ENCODE measurements around the gene ARL5C. TPM values are rescaled to one million over a fixed set of nuclear protein-coding genes. Genes with fewer than 3 reads are reported as not detected.
"Not testable (repeated sequence)": the region's sequence is repeated elsewhere in the genome, so short reads cannot be mapped to it uniquely, and the experiment has no call there.

The ARL5C gene
- total RNA-seq, 2 donors from 2014 or later, result 0.27 TPM; not detected in 1

DNA sequence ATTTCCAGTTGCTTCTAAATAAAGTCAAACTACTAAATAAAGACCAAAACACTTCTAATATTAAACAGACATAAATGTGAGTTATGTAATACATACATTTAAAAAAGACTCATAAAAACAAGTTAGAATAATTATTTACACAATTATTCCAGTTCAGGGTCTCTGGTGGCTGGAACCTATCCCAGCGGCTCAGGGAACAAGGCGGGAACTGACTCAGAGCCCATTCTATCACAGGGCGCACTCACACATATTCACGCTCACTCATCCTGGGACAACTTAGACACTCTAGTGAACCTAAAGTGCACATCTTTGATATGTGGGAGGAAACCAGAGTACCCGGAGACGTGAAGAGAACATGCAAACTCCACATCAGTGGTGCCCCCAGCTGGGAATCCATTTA lies 39.5 kb downstream of the ARL5C start:
- Histone ChIP-seq H3K27me3 (replicated peaks; ENCODE audit: insufficient read depth) (no peaks in the 10 kb centered on the region), H3K9me3 (no peaks in the 10 kb centered on the region), H3K4me1 (ENCODE audit: control insufficient read depth in 1 of 2, low read depth in 2 of 2) (peaks cover 0 to 6% of the 10 kb centered on the region in 2 donors), H3K27ac (no peak overlapping the region), H3K4me3 (no peak overlapping the region), H3K36me3 (no peaks in the 10 kb centered on the region)
- no peak for TF ChIP-seq CTCF (IDR thresholded peaks at IDR 0.05)
- ATAC-seq (ENCODE audit: insufficient number of reproducible peaks, low FRiP score, low read depth), result no peak
- DNase-seq (ENCODE audit: low spot score), result no peak

- no peak overlapping the region for H3K27ac ChIP-seq
- no peaks in the 10 kb centered on the region for H3K36me3 ChIP-seq
- ATAC-seq (ENCODE audit: insufficient number of reproducible peaks, low FRiP score, low read depth), result no peak
- H3K4me1 ChIP-seq (ENCODE audit: control insufficient read depth in 1 of 2, low read depth in 2 of 2), result peaks cover 0 to 6% of the 10 kb centered on the region in 2 donors
- no peak overlapping the region for H3K4me3 ChIP-seq
- H3K9me3 ChIP-seq, result no peaks in the 10 kb centered on the region
- no peaks in the 10 kb centered on the region for H3K27me3 ChIP-seq (replicated peaks; ENCODE audit: insufficient read depth)
- TF ChIP-seq CTCF (IDR thresholded peaks at IDR 0.05), result no peak
- no peak for DNase-seq (ENCODE audit: low spot score)
Observed at GRCh38 chr17:39125143-39125875, 40.7 kb downstream of the ARL5C start.

DNA sequence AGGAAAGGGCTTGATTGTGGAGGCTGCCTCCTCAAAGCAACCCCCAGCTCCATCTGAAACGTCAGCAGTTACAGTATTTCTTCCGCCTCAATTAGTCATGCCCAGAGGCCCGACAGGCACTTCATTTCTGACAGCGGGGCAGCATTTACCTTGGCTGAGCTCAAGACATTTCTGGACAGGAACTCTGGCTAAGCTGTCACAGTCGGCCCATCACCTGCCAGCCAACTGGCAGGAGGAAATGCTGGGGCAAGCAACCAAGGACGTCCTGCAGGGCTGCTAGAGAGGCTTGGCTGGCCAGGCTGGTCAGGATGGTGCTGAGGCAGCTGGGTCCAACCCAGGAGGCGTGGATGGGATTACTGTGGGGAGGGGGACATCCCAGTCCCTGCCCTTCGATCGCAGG lies 42.3 kb downstream of the ARL5C start:
- DNase-seq (ENCODE audit: low spot score) (no peak), ATAC-seq (ENCODE audit: insufficient number of reproducible peaks, low FRiP score, low read depth) (no peak)
- no peak for TF ChIP-seq CTCF (IDR thresholded peaks at IDR 0.05)
- Histone ChIP-seq H3K27ac (no peak overlapping the region), H3K36me3 (no peaks in the 10 kb centered on the region), H3K4me1 (ENCODE audit: control insufficient read depth in 1 of 2, low read depth in 2 of 2) (peaks cover 0 to 6% of the 10 kb centered on the region in 2 donors), H3K4me3 (no peak overlapping the region), H3K9me3 (no peaks in the 10 kb centered on the region), H3K27me3 (replicated peaks; ENCODE audit: insufficient read depth) (no peaks in the 10 kb centered on the region)

DNA sequence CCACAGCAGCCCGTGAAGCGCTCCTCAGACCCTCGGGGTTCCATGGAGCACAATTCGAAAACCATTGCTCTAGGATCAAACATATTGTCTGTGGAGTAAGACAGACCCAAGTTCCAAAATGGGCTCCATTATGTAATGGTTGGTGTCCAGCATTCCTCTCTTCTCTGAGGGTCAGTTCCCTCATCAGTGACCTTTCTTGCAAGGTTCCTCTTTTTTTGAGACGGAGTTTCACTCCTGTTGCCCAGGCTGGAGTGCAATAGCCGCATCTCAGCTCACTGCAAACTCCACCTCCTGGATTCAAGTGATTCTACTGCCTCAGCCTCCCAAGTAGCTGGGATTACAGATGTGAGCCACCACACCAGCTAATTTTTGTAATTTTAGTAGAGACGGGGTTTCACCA lies 43.0 kb downstream of the ARL5C start:
- H3K36me3 ChIP-seq, result no peaks in the 10 kb centered on the region
- H3K9me3 ChIP-seq, result no peaks in the 10 kb centered on the region
- no peaks in the 10 kb centered on the region for H3K27me3 ChIP-seq (replicated peaks; ENCODE audit: insufficient read depth)
- TF ChIP-seq CTCF (IDR thresholded peaks at IDR 0.05), result no peak
- no peak overlapping the region for H3K4me3 ChIP-seq
- H3K27ac ChIP-seq, result no peak overlapping the region
- no peak for DNase-seq (ENCODE audit: low spot score)
- peaks cover 0 to 6% of the 10 kb centered on the region in 2 donors for H3K4me1 ChIP-seq (ENCODE audit: control insufficient read depth in 1 of 2, low read depth in 2 of 2)
- ATAC-seq (ENCODE audit: insufficient number of reproducible peaks, low FRiP score, low read depth), result no peak

- H3K4me1 ChIP-seq (ENCODE audit: control insufficient read depth in 1 of 2, low read depth in 2 of 2); ATAC-seq (ENCODE audit: insufficient number of reproducible peaks, low FRiP score, low read depth); H3K9me3 ChIP-seq; DNase-seq (ENCODE audit: low spot score); H3K4me3 ChIP-seq; H3K27ac ChIP-seq; H3K27me3 ChIP-seq (replicated peaks; ENCODE audit: insufficient read depth); H3K36me3 ChIP-seq: not testable (repeated sequence)
Observed at GRCh38 chr17:39121919-39122318, 44.0 kb downstream of the ARL5C start.

All from thoracic aorta (tissue), 2 donors.